GM21717 (cell line): ENCODE results near the gene NTM.
"Not testable (repeated sequence)": the region's sequence is repeated elsewhere in the genome, so short reads cannot be mapped to it uniquely, and the experiment has no call there.

Source experiments
- ATAC-seq: cut with Tn5 transposase; IDR thresholded peaks from one replicate; pipeline ENCODE4 v1.9.1; 2021; ENCODE audit warnings: mild to moderate bottlenecking, moderate library complexity; ENCODE audit not compliant: unreplicated experiment

Gene NTM

DNA sequence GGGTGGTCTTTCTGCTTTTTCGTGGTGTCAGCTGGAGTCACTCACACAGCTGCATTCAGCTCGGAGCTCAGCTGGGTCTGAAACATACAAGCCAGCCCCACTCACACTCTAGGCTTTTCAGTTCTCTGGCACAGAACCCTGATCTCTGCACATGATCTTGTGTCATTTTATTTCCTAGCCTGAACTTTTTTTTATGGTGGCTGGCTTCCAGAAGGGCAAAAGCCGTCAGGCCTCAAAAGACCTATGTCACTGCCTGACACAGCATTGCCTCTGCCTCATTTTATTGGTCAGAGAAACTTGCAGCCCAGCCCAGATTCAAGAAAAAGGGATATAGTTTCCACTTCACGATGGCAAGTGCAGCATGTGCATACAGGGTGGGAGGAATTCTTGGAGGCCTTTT, 117.8 kb downstream of the NTM start:
- ATAC-seq = no peak

DNA sequence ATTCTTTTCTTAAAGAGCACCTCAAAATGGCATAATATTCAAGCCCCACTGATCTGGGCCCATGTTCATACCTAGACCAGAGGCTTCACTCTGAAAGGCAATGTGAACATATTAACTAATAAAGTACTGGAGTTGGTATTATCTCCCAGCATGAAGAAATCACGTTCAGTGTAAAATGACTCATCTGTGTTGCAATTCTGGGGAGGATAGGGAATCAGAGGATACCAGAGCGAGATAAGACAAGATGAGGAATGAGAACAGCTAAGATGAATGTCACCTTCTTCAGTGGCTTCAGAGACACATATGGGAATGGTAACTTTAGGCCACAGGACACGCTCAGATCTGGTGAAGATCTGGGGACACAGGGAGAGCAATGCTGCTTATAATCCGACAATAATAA, 121.1 kb downstream of the NTM start:
- ATAC-seq = no peak

DNA sequence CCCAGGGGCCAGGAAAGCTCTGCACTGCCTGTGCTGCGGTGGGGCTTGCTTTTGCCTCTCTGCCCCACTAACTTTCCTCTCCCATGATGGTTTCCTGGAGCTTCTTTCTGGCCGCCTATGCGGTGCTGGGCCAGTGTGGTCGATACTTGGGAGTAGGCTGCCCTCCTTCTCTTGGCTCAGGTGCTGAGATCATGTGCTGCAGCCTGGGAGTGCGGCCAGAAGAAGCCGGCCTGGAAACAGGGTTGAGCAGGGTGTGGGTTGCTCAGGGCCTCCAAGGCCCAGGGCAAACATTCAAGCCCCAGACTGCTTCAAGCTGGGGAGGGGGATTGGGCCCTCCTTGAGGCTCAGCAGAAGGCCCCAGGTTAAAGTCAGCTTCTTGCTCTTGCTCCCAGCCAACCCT, 125.0 kb downstream of the NTM start:
- no peak for ATAC-seq

DNA sequence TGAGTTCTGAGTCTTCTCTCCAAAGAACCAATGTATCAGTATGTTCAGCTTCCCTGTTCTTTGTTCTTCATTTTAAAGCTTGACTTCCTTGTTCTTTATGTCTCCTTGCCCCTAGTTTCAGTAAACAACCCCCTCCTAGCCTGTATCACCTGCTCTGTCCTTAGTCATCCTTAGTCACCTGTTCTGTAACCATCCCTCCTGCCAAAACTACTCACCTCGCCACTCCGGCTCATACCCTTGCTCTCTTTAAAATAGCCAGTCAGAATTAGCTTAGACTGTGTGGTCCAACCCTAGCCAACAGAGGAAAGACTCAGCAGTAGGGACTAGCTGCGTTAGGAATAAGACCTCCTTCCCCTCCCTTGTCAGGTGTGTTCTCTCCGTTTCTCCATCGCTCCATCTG, 127.3 kb downstream of the NTM start:
- not testable (repeated sequence) for ATAC-seq

DNA sequence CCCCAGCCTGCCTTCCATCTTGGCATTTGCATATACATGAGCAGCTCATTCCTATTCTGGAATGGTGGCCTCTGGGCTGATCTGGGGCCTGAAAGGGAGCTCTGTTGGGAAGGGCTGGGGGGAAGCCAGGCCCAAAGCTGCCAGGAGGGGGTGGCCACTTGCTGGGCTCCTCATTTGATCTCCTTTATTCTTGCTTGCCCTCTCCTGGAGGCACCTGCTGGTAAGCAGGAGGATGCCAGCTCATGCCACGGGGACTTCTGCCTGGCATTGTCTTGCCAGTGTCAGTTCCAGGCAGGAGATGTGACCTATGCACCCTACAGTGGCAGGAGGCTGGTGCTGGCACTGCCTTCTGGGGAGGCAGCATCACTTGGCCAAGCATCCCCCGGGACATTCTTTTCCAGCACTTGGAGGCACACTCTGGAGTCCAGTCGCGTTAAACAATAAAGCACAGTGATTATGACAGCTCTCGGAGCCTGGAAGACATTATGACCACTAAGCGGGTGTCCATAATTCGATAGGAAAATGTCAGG, 128.3 kb downstream of the NTM start:
- ATAC-seq = no peak

DNA sequence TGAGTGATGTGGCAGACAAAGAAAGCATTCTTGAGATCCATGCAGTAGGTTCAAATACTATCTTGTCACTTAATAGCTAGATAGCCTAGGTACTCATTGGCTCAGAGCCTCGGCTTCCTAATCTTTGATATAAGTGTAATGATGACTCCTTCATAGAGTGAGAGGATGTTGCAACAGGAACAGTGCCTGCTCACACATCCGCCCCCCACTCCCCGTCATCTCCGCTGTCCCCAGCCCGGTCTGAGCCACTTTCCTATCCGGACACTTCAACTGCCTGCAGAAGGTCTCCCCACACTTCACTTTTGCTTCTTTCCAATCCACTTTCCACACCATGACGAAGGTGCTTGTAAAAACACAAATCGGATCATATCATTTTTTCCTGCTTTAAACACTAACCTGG, 128.8 kb downstream of the NTM start:
- no peak for ATAC-seq

DNA sequence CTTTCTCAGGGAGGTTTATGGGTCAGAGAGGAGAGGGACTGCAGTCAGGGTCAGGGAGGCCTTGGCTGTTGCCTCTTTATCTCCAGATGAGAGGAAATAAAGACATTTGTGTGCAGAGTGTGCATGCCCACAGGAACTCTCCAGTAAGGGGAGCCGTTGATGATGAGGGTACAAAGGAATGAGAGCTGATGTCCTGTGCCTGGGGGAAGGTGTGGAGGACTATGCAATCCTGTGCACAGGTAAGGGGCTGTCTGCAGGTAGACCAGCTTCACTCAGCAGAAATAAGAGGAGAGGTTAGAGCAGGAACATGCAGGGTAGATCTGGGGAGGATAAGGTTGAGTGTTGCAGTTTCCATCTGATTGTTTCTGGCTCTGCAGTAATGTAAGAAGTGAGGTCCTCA, 132.6 kb downstream of the NTM start:
- no peak for ATAC-seq

DNA sequence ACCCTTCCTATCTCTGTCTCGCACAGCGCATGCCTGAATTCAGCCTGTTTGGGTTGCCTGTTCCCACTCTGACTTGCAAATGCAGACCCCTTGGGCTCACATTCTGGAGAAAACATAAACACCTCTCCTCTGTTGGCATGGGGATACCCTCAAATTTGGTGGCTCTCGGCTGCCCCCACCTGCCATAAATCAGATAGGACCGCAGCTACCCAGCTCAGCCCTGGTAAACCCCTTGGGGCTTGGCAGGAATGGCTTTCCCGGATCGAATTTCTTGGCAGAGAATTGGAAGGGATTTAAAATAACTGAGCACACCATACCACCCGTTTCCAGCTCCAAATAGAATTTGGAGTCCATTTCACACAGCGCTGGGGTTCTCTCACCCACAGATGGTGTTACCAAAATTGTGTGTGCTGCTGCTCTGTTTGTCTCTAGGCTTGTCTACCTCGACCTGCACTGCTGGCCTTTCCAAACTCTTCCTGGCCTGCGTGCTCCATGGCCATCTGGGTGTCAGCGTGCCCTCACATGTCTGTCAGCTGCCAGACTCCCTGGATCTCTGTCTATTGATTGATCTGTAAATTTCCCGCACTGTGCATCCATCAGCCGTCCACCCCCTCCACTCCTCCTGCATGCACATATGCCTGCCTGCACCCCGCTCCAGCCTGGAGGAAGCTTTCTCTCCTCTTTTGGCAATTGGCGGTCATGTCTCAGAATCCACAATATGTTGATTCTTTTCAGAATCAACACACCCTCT, 134.0 kb downstream of the NTM start:
- ATAC-seq = no peak

DNA sequence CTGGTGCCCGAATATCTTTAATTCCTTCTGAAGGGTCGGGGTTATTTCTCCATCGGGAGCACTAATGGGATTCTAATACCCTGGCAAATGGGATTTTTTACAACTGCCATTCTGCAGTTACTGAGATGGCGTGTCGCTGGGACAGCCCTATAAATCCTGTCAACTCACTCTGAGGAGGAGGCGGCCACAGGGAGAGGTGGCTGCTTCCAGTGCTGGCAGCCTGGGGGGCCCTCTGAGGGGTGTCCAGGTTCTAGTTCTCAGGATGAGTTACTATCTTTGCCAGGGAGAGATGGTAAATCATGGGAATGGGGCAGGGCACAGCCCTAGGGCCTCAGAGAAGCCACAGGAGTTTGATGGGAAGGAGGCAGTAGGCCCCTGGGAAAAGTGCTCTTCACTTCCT, 135.9 kb downstream of the NTM start:
- no peak for ATAC-seq

DNA sequence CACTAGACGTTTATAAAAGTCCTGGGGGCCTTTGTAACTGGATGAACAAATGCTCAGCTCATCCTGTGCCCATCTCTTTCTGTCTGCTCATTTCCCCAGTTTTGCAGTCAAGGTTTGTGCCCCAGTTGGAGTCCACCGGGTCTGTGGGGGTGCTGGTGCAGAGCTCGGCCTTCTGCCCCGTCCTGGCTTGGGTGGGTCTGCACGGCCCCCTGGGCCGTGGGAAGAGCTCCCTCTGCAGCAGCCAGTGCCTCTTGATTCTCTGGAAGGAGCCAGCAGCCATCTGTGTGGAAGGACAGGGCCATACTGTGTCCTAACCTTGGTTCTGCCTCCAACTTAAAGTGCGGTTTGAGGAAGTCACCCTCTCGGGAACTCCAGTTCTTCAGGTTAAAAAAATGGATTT, 140.2 kb downstream of the NTM start:
- ATAC-seq = no peak

DNA sequence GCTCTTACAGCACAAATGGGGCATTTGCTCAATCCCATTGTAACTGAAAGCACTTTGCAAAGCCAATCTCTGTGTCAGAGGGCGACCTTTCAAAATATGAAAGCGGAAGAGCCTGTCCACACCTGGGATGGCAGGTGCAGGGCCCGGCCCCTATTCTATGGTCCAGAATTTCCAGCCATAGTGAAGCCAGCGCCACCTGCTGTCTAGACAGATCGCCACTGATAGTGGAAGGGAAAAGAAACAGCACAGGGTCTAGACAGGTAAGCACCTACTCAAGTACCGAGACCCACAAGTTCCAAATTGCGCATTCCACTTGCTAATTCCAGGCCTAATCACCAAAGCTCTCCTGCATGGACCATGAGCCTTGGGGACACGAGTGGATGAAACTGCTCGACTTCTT, 141.4 kb downstream of the NTM start:
- no peak for ATAC-seq

DNA sequence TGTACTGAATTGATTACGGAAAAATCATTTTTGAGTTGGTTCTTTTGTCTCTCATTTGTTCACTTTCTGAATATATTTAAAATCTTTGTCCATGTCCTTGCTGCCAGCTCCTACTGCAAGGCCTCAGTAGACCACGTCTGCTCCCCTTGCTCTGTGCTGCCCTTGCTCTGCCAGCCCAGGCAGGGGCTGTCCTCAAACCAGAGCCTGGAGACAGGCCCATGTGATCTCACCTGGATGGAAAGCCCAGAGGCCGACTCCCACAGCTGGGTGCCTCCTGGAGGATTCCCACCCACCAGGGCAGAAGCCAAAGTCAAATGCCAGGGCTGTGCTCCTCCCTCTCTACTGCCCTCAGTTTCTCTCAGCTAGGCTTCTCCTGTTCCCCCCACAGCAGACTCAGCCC, 141.8 kb downstream of the NTM start:
- no peak for ATAC-seq

DNA sequence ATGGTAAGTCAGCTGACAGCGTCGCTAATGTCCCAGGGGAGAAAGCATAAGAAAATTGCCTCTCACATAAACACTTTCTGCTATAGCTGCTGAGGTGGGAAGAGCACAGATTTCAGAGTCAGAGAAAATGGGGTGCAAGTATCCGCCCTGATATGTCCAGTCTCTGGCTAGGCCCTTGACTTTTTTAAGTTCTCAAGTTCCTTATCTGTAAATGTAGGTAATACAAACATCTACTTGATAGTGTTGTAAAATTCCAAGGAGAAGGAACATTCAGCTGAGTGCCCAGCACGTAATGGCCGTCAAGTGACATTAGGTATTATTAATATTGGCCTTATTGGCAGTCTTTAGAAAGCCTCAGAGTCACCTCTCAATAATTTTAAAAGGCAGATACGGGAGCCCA, 143.6 kb downstream of the NTM start:
- no peak for ATAC-seq

DNA sequence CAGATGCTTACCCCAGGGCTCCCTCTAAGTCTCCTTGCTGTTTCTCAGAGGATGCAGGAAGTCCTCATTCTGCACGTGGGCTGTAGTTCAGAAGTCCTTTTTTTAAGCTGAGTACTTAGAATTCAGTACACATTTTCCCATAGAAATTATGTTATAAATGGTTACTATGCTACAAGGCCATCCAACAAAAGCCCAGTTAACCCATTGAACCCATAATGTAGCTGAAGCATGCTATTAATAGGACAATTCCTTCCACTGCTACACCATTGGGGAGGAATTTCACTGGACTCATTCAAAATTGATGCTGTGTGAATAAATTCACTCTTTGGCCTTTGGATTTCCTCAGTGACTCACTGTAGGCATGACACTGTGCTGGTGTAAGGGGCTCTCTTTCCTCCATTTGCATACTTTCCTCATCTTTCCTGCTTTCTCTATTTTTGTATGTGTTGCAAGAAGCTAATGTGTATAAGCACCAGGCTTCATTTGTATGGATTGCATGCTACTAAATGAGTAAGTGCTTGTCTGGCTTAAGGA, 148.0 kb downstream of the NTM start:
- ATAC-seq = no peak

DNA sequence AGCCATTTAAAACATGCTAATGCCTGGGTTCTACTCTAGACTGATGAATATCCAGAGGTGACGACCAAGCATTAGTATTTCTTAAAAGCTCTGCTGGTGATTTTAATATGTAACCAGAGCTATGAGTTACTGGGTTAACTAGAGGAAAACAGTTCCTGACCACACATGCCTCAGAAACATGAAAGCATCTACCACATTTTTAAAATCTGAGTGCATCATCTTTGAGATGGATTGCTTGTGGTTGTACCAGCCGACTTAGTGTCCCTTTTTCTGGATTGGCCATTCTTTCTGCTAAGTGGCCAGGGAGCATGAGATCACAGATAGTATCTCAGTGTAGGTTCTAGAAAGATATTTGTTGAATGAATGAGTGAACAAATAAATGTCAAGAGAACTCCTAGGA, 152.4 kb downstream of the NTM start:
- no peak for ATAC-seq

DNA sequence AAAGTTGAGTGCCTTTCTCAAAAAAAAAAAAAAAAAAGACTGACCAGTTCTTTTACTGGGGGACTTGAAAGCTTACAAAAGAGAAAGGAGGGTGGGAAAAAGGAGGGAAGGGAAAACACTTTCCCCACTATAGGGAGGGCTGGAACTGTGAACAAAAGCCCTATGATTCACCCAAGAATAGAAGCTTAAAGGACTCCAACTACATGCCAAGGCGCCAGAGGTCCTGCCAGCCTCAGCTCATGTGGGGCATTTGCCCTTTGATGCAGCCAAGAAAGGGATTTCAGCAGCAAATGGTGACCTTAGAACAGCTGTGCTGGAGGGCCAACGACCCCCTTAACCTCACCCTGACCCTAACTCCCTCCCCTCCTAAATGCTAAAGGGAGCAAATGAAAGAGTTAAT, 160.0 kb downstream of the NTM start:
- no peak for ATAC-seq

DNA sequence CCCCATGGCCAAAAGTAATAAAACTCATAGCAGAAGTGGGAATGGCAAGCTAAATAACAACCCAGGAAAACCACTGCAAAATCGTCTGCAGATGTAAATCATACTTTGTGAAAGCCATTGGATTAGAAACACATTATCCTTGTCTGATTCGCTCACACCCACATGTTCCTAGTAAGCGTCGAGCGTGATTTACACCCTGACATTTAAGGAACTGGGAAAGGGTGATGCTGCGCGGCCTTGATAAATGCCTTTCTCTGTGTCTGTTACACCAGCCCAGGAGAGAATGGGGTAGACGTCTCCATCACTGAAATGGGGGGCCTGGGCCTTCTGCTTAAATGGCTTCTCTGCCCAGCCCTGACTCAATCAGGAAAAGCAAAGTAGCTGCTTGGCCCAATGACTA, 162.7 kb downstream of the NTM start:
- no peak for ATAC-seq

DNA sequence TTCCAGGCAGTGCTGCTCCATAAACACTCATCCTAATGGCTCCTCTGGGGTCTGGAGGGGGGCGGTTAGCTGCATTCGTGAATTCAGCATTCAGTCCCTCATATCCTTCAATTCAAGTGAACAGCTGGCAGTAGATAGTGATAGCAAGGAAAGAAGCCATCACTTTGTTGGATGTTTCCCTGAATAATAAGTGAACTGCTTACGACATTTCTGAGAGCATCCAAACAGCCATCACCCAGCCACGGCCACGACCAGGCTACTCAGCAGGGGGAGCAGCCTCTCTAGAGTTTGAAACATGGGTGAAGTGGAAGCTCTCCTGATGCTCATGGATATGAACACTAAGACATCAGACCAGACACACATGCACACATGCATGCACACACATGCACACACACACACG, 163.6 kb downstream of the NTM start:
- no peak for ATAC-seq

DNA sequence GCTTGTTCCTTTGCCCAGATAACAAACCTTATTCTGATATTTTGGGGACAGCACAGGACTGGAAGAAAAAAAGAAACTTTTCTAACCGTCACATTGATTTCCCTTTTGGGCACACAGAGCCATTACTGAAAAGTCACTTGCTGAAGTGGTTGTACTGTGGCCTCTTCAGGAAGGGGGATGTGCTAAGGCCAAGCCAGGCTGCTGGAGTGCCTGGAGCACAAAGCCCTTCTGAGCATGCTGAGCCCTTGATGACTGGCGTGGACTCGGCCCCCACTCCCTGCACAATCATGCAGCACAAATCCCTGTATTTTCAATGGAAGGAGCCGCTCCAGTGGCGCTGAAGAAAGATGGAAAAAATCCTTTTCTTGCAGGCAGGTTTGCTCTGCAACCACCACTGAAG, 164.2 kb downstream of the NTM start:
- no peak for ATAC-seq

DNA sequence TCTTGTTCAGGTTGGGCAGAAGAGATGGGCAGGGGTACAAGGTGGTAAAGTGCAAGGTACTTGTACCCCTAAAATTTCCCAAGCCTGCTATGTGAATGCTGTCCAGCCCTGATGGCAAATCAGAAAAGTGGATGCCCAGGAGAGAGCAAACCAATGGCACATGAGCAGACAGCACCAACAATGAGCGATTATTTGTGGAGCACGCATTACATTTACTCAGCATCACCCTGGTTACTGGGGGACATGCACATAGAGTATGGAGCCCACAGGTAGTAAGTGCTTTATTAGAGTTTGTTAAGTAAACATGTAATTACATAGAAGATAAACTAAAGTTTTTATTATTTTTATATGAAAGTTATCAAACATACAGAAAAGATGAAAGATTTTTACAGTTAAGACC, 165.7 kb downstream of the NTM start:
- ATAC-seq = no peak

DNA sequence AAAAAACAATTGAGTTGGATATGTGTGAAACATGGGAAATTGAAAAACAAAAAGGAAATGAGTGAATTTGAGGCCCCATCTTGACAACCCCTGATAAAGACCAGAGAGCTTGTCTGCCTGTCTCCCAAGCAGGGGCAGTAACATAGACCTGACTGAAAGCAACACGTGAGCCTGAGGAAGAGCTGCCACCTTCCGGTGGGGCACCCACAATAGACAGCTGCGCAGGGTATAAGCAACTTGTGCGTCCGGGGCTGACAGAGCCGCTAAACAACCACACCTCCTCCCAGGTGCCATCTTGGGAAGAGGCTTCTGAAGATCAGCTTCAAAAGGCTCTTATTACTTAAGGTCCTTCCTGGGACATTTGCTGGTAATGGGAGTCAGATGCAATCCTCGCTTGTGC, 166.8 kb downstream of the NTM start:
- ATAC-seq = no peak

DNA sequence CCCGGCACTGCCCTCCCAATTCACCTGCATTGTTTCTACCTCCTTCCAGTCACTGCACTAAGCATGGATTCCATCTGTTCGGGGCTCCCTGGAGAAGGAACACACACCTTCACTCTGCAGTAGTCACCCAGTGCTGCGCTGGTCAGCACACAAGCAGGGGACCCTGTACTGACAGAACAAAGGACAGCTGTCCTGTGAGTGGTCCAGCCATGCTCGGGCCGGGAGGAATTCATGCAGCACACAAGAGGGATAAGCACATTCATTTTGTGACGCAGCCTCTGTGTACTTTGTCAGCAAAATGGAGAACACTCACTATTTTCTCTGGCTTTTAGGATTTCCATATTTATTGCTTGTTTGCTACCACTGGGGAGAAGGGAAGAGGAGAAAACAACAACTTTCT, 167.3 kb downstream of the NTM start:
- ATAC-seq = no peak

DNA sequence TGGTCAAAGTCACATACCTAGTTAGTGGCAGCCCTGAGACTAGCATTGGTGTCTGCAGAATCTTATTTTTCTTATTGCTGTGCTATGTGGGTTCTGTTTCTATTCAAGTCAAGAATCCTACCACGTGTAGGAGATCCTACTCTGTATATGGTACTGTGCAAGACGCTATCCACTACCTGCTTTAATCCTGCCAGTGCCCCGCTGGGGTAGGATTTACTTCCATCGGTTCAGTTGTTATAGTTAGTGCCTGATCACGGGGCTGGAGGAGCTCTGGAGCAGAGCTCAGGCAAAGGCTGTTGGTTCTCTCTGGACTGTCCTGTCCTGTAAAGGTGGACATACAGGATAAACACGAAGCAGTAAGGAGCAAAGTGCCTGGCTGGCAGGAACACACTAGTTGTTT, 167.9 kb downstream of the NTM start:
- ATAC-seq = no peak
